ENCODE data around the gene NCAN. TPM values are rescaled to one million over a fixed set of nuclear protein-coding genes. Genes with fewer than 3 reads are reported as not detected.

Gene NCAN
- total RNA-seq, 3 donors from 2014 or later = not detected

DNA sequence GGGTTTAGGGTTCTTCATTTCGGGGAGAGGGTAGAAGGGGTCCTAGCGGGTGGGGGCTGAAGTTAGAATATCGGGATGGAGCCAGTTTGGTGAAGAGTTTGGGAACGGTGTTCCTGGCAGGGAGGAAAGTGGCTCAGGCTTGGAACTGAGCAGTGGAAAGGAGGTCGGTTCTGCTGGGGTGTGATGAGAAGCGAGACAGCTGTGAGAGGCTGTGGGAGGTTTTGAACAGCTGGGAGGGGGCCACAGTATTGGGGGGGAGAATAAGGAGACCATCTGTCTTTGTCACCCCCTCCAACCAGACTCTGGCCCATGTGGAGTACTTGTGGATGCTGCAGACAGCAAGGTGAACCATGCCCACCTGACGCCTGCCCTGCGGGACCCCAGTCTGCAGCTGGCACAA, 62.4 kb downstream of the NCAN start:
- no peaks in the 10 kb centered on the region for H3K4me1 ChIP-seq
- intact Hi-C loops (cut with DNase I; ENCODE audit: low total_unique reads) = no loop called here
- TF ChIP-seq POLR2AphosphoS5 (IDR thresholded peaks at IDR 0.05) (no peak), POLR2A (IDR thresholded peaks at IDR 0.05) (no peak)
- TF ChIP-seq, protein P1, sequence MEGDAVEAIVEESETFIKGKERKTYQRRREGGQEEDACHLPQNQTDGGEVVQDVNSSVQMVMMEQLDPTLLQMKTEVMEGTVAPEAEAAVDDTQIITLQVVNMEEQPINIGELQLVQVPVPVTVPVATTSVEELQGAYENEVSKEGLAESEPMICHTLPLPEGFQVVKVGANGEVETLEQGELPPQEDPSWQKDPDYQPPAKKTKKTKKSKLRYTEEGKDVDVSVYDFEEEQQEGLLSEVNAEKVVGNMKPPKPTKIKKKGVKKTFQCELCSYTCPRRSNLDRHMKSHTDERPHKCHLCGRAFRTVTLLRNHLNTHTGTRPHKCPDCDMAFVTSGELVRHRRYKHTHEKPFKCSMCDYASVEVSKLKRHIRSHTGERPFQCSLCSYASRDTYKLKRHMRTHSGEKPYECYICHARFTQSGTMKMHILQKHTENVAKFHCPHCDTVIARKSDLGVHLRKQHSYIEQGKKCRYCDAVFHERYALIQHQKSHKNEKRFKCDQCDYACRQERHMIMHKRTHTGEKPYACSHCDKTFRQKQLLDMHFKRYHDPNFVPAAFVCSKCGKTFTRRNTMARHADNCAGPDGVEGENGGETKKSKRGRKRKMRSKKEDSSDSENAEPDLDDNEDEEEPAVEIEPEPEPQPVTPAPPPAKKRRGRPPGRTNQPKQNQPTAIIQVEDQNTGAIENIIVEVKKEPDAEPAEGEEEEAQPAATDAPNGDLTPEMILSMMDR (IDR thresholded peaks at IDR 0.05) = no peak

DNA sequence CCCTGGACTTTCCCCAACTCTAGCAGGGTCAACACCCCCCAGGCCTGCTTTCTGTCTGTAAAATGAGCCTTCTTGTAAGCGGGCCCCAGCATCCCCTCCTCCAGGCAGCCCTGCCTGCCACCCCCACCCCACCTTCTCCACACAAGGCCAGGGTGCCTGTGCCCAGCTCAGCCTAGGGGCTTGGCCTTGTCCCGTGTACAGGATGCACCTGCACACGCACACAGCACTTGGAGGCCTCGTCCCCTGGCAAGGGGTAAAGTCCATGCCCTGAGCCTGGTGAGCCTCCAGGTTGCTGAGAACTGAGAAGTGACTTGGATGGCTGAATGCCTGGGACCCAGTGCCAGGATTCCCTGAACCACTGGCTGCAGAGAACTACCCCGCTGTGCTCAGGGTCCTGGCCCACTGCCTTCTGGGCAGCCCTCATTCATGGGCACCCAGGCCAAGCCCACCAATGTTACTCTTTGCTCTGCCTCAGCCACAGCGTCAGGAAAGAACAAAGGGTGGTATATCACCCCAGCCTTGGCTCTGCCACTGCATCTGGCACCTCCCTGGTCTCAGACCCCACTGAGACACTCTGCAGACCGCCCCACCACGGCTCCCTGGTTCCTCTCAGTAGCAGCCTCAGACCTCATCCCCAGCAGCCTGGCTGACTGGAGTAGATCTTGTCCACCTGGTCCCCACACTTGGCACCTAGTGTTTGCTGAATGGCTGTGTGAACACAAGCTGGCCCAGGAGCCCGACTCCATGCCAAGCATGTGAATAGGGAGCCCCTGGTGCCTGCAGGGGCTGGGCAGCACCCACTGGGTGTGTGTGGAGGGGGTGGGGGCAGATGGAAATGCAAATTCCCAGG, 63.2 kb downstream of the NCAN start:
- TF ChIP-seq, protein P1 (IDR thresholded peaks at IDR 0.05) = no peak
- no peak for TF ChIP-seq POLR2A (IDR thresholded peaks at IDR 0.05)
- TF ChIP-seq POLR2AphosphoS5 (IDR thresholded peaks at IDR 0.05) = no peak
- Histone ChIP-seq H3K9me3 (no peaks in the 10 kb centered on the region), H3K27me3 (no peaks in the 10 kb centered on the region), H3K36me3 (peaks cover 8% of the 10 kb centered on the region), H3K4me1 (no peaks in the 10 kb centered on the region), H3K27ac (no peak overlapping the region), H3K4me3 (no peak overlapping the region)
- DNase-seq (ENCODE audit: low spot score in 2 of 2) = no peak
- intact Hi-C loops (cut with DNase I; ENCODE audit: low total_unique reads) = no loop called here

More for the DNA sequence above, 62.4 kb downstream of the NCAN start:
- Histone ChIP-seq H3K36me3 (peaks cover 4% of the 10 kb centered on the region), H3K27ac (no peak overlapping the region), H3K9me3 (no peaks in the 10 kb centered on the region), H3K27me3 (no peaks in the 10 kb centered on the region), H3K4me3 (no peak overlapping the region)
- DNase-seq (ENCODE audit: low spot score in 2 of 2) = no peak

DNA sequence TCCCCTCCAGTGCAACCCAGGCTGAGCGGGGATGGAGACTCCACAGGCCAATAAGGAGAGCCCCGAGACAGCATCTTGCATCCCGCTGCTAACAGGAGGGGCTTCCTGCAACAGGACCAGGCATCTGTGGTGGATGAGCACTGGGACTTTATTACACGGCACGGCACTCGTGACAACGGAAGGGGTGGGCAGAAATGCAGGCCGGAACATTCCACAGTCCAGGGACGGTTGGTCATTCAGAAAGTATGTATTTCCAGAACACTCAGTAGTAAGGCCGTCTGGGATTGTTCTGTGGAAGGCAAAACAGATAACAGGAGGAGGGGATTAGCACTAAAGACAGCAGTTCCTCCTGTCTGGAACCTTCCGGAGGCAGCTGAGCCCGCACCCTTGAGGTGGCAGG, 64.6 kb downstream of the NCAN start:
- Histone ChIP-seq H3K4me1 (no peaks in the 10 kb centered on the region), H3K9me3 (no peaks in the 10 kb centered on the region), H3K27ac (no peak overlapping the region), H3K27me3 (no peaks in the 10 kb centered on the region), H3K4me3 (no peak overlapping the region), H3K36me3 (peaks cover 9% of the 10 kb centered on the region)
- intact Hi-C loops (cut with DNase I; ENCODE audit: low total_unique reads) = no loop called here
- DNase-seq (ENCODE audit: low spot score in 2 of 2) = no peak
- no peak for TF ChIP-seq POLR2AphosphoS5 (IDR thresholded peaks at IDR 0.05)

DNA sequence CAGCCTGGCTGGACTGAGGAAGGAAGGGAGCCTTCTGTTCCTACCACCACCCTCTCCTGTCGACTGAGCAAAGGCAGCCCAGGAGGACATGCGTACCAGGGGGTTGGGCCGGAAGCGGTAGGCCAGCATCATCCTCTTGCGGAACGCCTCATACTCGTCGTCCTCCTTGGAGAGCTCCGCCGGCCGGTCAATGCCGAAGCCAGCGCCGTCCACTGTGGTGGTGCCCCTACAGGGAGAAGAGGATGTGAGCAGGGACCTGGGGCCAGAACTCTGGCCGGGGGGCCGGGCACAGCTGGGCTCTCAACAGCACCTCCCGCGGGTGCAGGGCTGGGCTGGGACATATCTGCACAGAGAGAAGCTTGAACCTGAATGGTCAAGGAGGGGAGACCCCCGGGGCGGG, 65.1 kb downstream of the NCAN start:
- Histone ChIP-seq H3K27ac (no peak overlapping the region), H3K36me3 (peaks cover 9% of the 10 kb centered on the region), H3K27me3 (no peaks in the 10 kb centered on the region), H3K4me3 (no peak overlapping the region), H3K4me1 (no peaks in the 10 kb centered on the region), H3K9me3 (no peaks in the 10 kb centered on the region)
- TF ChIP-seq POLR2A (IDR thresholded peaks at IDR 0.05) = no peak
- TF ChIP-seq, protein P1 (IDR thresholded peaks at IDR 0.05) = no peak
- TF ChIP-seq POLR2AphosphoS5 (IDR thresholded peaks at IDR 0.05) = no peak
- DNase-seq (ENCODE audit: low spot score in 2 of 2) = no peak
- intact Hi-C loops (cut with DNase I; ENCODE audit: low total_unique reads) = no loop called here

DNA sequence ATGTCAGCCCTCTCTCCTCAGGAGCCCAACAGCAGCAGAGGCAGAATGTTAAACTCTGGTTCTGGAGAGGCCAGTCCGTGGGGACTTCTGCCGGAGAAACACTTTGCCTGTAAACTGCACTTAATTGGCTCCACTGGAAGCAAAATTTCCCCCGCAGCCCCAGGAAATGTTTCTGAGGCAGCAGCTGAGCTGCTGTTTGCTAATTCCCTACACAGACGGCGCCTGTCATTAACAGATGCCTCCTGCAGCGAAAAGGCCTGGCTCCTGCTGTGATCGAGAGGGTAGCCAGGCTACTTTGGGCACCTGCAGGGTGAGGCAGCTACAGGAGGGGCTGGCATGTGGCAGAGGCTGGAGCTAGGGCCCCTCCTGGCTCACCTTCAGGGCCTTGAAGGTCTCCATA, 66.6 kb downstream of the NCAN start:
- H3K4me1 ChIP-seq = no peaks in the 10 kb centered on the region
- no peaks in the 10 kb centered on the region for H3K27me3 ChIP-seq
- H3K4me3 ChIP-seq = no peak overlapping the region
- no peaks in the 10 kb centered on the region for H3K9me3 ChIP-seq
- DNase-seq (ENCODE audit: low spot score in 2 of 2) = no peak
- peaks cover 9% of the 10 kb centered on the region for H3K36me3 ChIP-seq
- TF ChIP-seq POLR2A (IDR thresholded peaks at IDR 0.05) (no peak), POLR2AphosphoS5 (IDR thresholded peaks at IDR 0.05) (no peak)
- TF ChIP-seq, protein P1 (IDR thresholded peaks at IDR 0.05) = no peak
- intact Hi-C loops (cut with DNase I; ENCODE audit: low total_unique reads) = no loop called here
- no peak overlapping the region for H3K27ac ChIP-seq
